Duodenal mucosa (tissue), 2 donors: ENCODE data around the gene KRT4.

Experiments
- H3K27ac ChIP-seq: one replicate; pipeline ENCODE4 v1.7.0; 2013; ENCODE audit warnings: low read depth, low read length
- H3K27me3 ChIP-seq, 2 donors: one replicate each; pipeline ENCODE4 v1.7.0; 2013; ENCODE audit warnings: low read length in 2 of 2, control low read depth in 1 of 2; ENCODE audit not compliant: insufficient read depth in 2 of 2, control insufficient read depth in 1 of 2
- H3K36me3 ChIP-seq, 2 donors: one replicate each; pipeline ENCODE4 v1.7.0; 2013; ENCODE audit warnings: low read length in 2 of 2, control low read depth in 1 of 2; ENCODE audit not compliant: insufficient read depth in 2 of 2, control insufficient read depth in 1 of 2
- H3K4me1 ChIP-seq, 2 donors: one replicate each; pipeline ENCODE4 v1.7.0; 2013; ENCODE audit warnings: low read length in 2 of 2, control low read depth in 1 of 2; ENCODE audit not compliant: insufficient read depth in 2 of 2, control insufficient read depth in 1 of 2
- H3K4me3 ChIP-seq, 2 donors: one replicate each; pipeline ENCODE4 v1.7.0; 2013; ENCODE audit warnings: low read length in 2 of 2, low read depth in 1 of 2
- H3K9ac ChIP-seq, 2 donors: one replicate each; pipeline ENCODE4 v1.7.0; 2013; ENCODE audit warnings: low read length in 2 of 2, low read depth in 1 of 2
- H3K9me3 ChIP-seq, 2 donors: one replicate each; pipeline ENCODE4 v1.7.0; 2013; ENCODE audit warnings: low read length in 2 of 2, control low read depth in 1 of 2; ENCODE audit not compliant: control insufficient read depth in 1 of 2

The KRT4 gene

DNA sequence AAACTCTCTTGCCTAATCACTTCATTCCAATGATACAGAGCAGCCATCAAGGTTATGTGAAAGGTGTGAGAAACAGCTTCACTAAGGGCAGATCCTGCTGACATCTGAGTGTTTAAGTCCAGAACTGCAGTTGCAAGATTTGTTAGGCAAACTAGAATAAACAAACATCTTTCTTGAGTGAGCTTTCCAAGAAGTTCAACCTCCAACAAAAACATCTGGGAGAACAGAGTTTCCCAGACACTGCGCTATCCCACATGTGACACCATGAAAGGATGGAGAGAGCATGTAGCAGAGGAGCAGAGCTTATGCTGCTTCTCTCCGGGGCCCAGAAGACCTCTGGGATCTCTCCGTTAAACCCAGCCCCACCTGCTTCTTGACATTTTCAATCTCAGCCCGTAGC lies 42.4 kb downstream of the KRT4 start:
- H3K4me1 ChIP-seq, result no peaks in the 10 kb centered on the region
- H3K4me3 ChIP-seq, result no peak overlapping the region
- H3K27ac ChIP-seq, result no peak overlapping the region
- H3K27me3 ChIP-seq, result peaks cover 0 to 3% of the 10 kb centered on the region in 2 donors
- no peak overlapping the region for H3K9ac ChIP-seq
- no peaks in the 10 kb centered on the region for H3K9me3 ChIP-seq
- H3K36me3 ChIP-seq, result no peaks in the 10 kb centered on the region

DNA sequence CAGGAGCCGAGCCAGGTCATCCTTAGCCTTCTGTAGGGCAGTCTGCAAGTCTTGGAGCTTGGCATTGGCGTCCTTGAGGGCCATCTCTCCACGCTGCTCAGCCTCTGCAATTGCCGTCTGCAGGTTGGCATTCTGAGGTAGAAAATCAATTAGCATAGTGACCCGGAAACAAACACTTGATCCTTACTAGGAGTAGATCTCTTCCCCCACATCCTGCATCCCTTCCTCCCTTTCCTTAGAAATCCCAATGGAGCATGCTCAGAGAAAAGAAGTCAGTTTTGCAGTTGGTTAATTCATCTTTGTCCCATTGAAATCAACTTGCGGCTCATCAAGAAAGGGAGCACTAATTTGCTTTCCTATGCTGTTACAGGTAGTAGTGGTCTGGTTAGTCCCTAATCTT lies 42.8 kb downstream of the KRT4 start:
- Histone ChIP-seq H3K4me3 (no peak overlapping the region), H3K36me3 (no peaks in the 10 kb centered on the region), H3K4me1 (no peaks in the 10 kb centered on the region), H3K27ac (no peak overlapping the region), H3K9me3 (no peaks in the 10 kb centered on the region), H3K9ac (no peak overlapping the region), H3K27me3 (peaks cover 0 to 3% of the 10 kb centered on the region in 2 donors)

DNA sequence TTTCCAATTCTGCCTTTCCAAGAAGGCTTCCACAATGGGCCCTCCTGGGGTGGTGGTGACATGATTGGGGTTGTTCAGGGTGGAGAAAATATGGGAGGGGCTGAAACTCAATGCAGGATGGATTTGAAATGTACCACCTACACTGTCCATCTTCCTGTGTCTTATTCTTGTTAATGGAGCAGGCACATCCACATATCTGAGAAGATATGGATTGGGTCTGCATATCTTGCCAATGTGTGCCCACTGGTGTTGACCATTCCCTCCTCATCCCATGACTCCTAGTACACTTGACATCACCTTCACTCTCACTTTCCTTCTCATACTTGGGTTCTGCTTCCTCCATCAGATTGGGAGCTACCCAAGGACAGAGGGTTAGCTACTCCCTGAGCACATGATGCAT lies 44.0 kb downstream of the KRT4 start:
- no peaks in the 10 kb centered on the region for H3K36me3 ChIP-seq
- H3K27ac ChIP-seq, result no peak overlapping the region
- H3K4me3 ChIP-seq, result no peak overlapping the region
- peaks cover 3% of the 10 kb centered on the region in 2 donors for H3K27me3 ChIP-seq
- H3K9ac ChIP-seq, result no peak overlapping the region
- no peaks in the 10 kb centered on the region for H3K9me3 ChIP-seq
- no peaks in the 10 kb centered on the region for H3K4me1 ChIP-seq

DNA sequence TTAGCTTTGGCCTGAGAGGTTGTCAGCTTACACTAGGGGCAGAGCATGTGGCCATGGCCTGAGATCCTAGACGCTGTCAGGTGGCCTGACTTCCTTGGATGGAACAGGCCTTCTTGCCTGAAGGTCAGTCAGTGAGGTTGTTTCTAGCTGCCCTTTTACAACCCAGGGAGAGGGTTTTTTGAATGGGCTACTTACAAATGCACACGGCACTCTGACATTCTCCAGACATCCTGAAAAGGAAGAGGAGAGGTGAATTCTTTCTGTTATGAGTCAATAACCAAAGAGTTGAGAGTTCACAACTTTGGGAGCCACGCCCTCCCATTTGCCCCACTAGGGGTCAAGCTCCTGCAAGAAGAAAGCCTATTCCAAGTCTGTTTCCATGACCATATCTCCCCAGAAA lies 44.6 kb downstream of the KRT4 start:
- H3K9ac ChIP-seq, result no peak overlapping the region
- H3K4me1 ChIP-seq, result no peaks in the 10 kb centered on the region
- H3K4me3 ChIP-seq, result no peak overlapping the region
- H3K27ac ChIP-seq, result no peak overlapping the region
- peaks cover 3% of the 10 kb centered on the region in 2 donors for H3K27me3 ChIP-seq
- no peaks in the 10 kb centered on the region for H3K9me3 ChIP-seq
- no peaks in the 10 kb centered on the region for H3K36me3 ChIP-seq

- Histone ChIP-seq H3K36me3 (no peaks in the 10 kb centered on the region), H3K4me3 (no peak overlapping the region), H3K9me3 (no peaks in the 10 kb centered on the region), H3K27me3 (peaks cover 0 to 3% of the 10 kb centered on the region in 2 donors), H3K9ac (no peak overlapping the region), H3K4me1 (no peaks in the 10 kb centered on the region), H3K27ac (no peak overlapping the region)
Measured at GRCh38 chr12:52768479-52769200, 45.3 kb downstream of the KRT4 start.

GRCh38 chr12:52767427-52767826 lies 46.5 kb downstream of the KRT4 start:
- Histone ChIP-seq H3K4me1 (no peaks in the 10 kb centered on the region), H3K4me3 (no peak overlapping the region), H3K27me3 (peaks cover 0 to 3% of the 10 kb centered on the region in 2 donors), H3K9ac (no peak overlapping the region), H3K36me3 (no peaks in the 10 kb centered on the region), H3K9me3 (no peaks in the 10 kb centered on the region), H3K27ac (no peak overlapping the region)

GRCh38 chr12:52767020-52767379 lies 46.9 kb downstream of the KRT4 start:
- H3K36me3 ChIP-seq, result no peaks in the 10 kb centered on the region
- no peak overlapping the region for H3K27ac ChIP-seq
- H3K4me3 ChIP-seq, result no peak overlapping the region
- H3K4me1 ChIP-seq, result no peaks in the 10 kb centered on the region
- H3K9ac ChIP-seq, result no peak overlapping the region
- H3K27me3 ChIP-seq, result peaks cover 0 to 3% of the 10 kb centered on the region in 2 donors
- peaks cover under 1 to 2% of the 10 kb centered on the region in 2 donors for H3K9me3 ChIP-seq

- Histone ChIP-seq H3K9ac (no peak overlapping the region), H3K27me3 (peaks cover 0 to 3% of the 10 kb centered on the region in 2 donors), H3K27ac (no peak overlapping the region), H3K36me3 (no peaks in the 10 kb centered on the region), H3K4me3 (no peak overlapping the region), H3K4me1 (no peaks in the 10 kb centered on the region), H3K9me3 (peaks cover 5 to 6% of the 10 kb centered on the region in 2 donors)
Measured at GRCh38 chr12:52766351-52767019, 47.4 kb downstream of the KRT4 start.

GRCh38 chr12:52765702-52766101 lies 48.2 kb downstream of the KRT4 start:
- Histone ChIP-seq H3K27ac (no peak overlapping the region), H3K36me3 (no peaks in the 10 kb centered on the region), H3K4me3 (no peak overlapping the region), H3K4me1 (no peaks in the 10 kb centered on the region), H3K9me3 (peaks cover 6 to 7% of the 10 kb centered on the region in 2 donors), H3K9ac (no peak overlapping the region), H3K27me3 (peaks cover 0 to 3% of the 10 kb centered on the region in 2 donors)

DNA sequence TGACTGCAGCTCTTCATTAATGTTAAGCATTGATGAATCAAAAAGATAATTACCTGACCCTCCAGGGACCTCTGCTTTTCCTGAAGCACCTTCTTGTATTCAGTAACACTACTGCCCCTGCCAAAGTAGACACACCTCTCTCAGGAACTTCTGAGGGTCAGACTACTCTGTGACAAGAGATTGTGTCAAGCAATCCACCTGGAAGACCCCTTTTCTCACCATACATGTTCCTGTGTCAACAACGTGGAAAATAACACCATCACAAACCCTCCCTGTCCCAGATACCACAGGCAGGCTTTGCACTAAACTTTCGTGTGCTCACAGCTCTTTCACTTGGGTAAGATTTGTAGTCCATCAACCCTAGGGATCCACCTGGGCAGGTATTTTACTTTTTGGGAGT lies 49.9 kb downstream of the KRT4 start:
- Histone ChIP-seq H3K4me3 (no peak overlapping the region), H3K9me3 (peaks cover 10 to 12% of the 10 kb centered on the region in 2 donors), H3K4me1 (no peaks in the 10 kb centered on the region), H3K27ac (no peak overlapping the region), H3K36me3 (no peaks in the 10 kb centered on the region), H3K27me3 (peaks cover 0 to 3% of the 10 kb centered on the region in 2 donors), H3K9ac (no peak overlapping the region)
